Lower lobe of right lung (tissue), 2 donors: ENCODE data around the gene PRELID3B. TPM values are rescaled to one million over a fixed set of nuclear protein-coding genes. Genes with fewer than 3 reads are reported as not detected.

Experiments used
- ATAC-seq, 2 donors: fragments of 200-7000 bp; cut with Tn5 transposase; one replicate each; pipeline ENCODE4 v1.9.1; 2020 to 2022; ENCODE audit warnings: mild to moderate bottlenecking in 2 of 2, moderate library complexity in 2 of 2
- DNase-seq: peaks from one replicate; pipeline ENCODE4 v3.0.0-alpha.2; 2020
- H3K27ac ChIP-seq: fragments of 200-600 bp; one replicate; pipeline ENCODE4 v1.8.0; 2022
- H3K27me3 ChIP-seq: fragments of 200-600 bp; one replicate; pipeline ENCODE4 v1.8.0; 2022; ENCODE audit warnings: low read depth
- H3K36me3 ChIP-seq: fragments of 200-600 bp; one replicate; pipeline ENCODE4 v1.8.0; 2022; ENCODE audit warnings: mild to moderate bottlenecking
- H3K4me1 ChIP-seq: fragments of 200-600 bp; one replicate; pipeline ENCODE4 v1.8.0; 2022
- H3K4me3 ChIP-seq: fragments of 200-600 bp; one replicate; pipeline ENCODE4 v1.8.0; 2022; ENCODE audit warnings: mild to moderate bottlenecking
- H3K9me3 ChIP-seq: fragments of 200-600 bp; one replicate; pipeline ENCODE4 v1.8.0; 2022
- intact Hi-C: fragments of 100-400 bp; cut with DNase I; formaldehyde crosslinking; loops from one replicate; pipeline ENCODE4 v1.11.0; 2022
- total RNA-seq: library from RNA; stranded (reverse); fragmentation: NEBNext Ultra II Directional; extraction: Animal tissue kit (Norgen Biotek cat#: 25700); gene quantifications from one replicate; pipeline ENCODE4 v1.2.1, GENCODE V29; 2021
- TF ChIP-seq, protein P1 (sequence below): fragments of 200-600 bp; IDR thresholded peaks from one replicate; pipeline ENCODE4 v1.8.0; 2022; ENCODE audit warnings: antibody characterized with exemption, mild to moderate bottlenecking
- donor health status: DM: no; HTN: yes; CAD: no; lungs with severe emphysema.

The PRELID3B gene
- total RNA-seq, 1 donor from 2014 or later = 43.0 TPM

DNA sequence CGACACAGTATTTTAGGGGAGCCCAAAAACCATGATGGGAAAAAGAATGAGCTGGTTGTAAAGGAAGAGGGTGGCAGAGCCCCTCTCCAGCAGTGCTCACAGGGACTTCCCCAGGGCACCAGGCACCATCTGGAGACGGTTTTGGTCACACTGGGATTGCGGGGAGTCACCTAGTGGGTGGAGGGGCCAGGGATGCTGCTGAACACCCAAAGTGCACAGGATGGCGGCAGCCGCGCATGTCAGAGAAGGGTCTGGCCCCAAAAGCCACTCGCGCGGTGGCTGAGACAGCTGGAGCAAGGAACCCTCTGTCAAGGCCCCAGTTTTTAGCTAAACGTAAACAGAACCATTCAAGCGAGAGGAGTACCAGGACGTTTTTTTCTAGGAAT is 46.4 kb downstream of the PRELID3B start:
- Histone ChIP-seq H3K9me3 (no peaks in the 10 kb centered on the region), H3K4me1 (no peaks in the 10 kb centered on the region), H3K27ac (no peak overlapping the region), H3K4me3 (no peak overlapping the region), H3K27me3 (no peaks in the 10 kb centered on the region), H3K36me3 (peaks cover 98% of the 10 kb centered on the region)
- TF ChIP-seq, protein P1, sequence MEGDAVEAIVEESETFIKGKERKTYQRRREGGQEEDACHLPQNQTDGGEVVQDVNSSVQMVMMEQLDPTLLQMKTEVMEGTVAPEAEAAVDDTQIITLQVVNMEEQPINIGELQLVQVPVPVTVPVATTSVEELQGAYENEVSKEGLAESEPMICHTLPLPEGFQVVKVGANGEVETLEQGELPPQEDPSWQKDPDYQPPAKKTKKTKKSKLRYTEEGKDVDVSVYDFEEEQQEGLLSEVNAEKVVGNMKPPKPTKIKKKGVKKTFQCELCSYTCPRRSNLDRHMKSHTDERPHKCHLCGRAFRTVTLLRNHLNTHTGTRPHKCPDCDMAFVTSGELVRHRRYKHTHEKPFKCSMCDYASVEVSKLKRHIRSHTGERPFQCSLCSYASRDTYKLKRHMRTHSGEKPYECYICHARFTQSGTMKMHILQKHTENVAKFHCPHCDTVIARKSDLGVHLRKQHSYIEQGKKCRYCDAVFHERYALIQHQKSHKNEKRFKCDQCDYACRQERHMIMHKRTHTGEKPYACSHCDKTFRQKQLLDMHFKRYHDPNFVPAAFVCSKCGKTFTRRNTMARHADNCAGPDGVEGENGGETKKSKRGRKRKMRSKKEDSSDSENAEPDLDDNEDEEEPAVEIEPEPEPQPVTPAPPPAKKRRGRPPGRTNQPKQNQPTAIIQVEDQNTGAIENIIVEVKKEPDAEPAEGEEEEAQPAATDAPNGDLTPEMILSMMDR = no peak
- DNase-seq = no peak
- intact Hi-C loops = no loop called here
- ATAC-seq = no peak

- Histone ChIP-seq H3K36me3 (peaks cover 98% of the 10 kb centered on the region), H3K4me1 (no peaks in the 10 kb centered on the region), H3K27me3 (no peaks in the 10 kb centered on the region), H3K27ac (no peak overlapping the region), H3K4me3 (no peak overlapping the region), H3K9me3 (no peaks in the 10 kb centered on the region)
- no peak for DNase-seq
- peak in 1 of 2 donors; percentile 38 for ATAC-seq
- intact Hi-C loops = no loop called here
- TF ChIP-seq, protein P1 = no peak
Observed at GRCh38 chr20:58995461-58996225, 46.9 kb downstream of the PRELID3B start.

- H3K27me3 ChIP-seq = no peaks in the 10 kb centered on the region
- intact Hi-C loops = no loop called here
- H3K4me1 ChIP-seq = no peaks in the 10 kb centered on the region
- H3K36me3 ChIP-seq = peaks cover 100% of the 10 kb centered on the region
- ATAC-seq (no peak), DNase-seq (no peak)
- TF ChIP-seq, protein P1 = no peak
- no peaks in the 10 kb centered on the region for H3K9me3 ChIP-seq
- no peak overlapping the region for H3K4me3 ChIP-seq
- H3K27ac ChIP-seq = no peak overlapping the region
Observed at GRCh38 chr20:58994390-58995159, 48.0 kb downstream of the PRELID3B start.

- peaks cover 100% of the 10 kb centered on the region for H3K36me3 ChIP-seq
- H3K4me3 ChIP-seq = no peak overlapping the region
- ATAC-seq (no peak), DNase-seq (no peak)
- no peaks in the 10 kb centered on the region for H3K4me1 ChIP-seq
- TF ChIP-seq, protein P1 = no peak
- intact Hi-C loops = no loop called here
- no peaks in the 10 kb centered on the region for H3K9me3 ChIP-seq
- H3K27ac ChIP-seq = no peak overlapping the region
- no peaks in the 10 kb centered on the region for H3K27me3 ChIP-seq
Observed at GRCh38 chr20:58993332-58994248, 49.0 kb downstream of the PRELID3B start.

GRCh38 chr20:58992911-58993310 is 49.7 kb downstream of the PRELID3B start:
- no peaks in the 10 kb centered on the region for H3K27me3 ChIP-seq
- no peak overlapping the region for H3K27ac ChIP-seq
- no peak for DNase-seq
- intact Hi-C loops = no loop called here
- H3K4me3 ChIP-seq = no peak overlapping the region
- no peak for ATAC-seq
- H3K9me3 ChIP-seq = no peaks in the 10 kb centered on the region
- TF ChIP-seq, protein P1 = no peak
- H3K36me3 ChIP-seq = peaks cover 100% of the 10 kb centered on the region
- H3K4me1 ChIP-seq = no peaks in the 10 kb centered on the region
